Measurements from ENCODE around the gene KASH5.

The KASH5 gene

DNA sequence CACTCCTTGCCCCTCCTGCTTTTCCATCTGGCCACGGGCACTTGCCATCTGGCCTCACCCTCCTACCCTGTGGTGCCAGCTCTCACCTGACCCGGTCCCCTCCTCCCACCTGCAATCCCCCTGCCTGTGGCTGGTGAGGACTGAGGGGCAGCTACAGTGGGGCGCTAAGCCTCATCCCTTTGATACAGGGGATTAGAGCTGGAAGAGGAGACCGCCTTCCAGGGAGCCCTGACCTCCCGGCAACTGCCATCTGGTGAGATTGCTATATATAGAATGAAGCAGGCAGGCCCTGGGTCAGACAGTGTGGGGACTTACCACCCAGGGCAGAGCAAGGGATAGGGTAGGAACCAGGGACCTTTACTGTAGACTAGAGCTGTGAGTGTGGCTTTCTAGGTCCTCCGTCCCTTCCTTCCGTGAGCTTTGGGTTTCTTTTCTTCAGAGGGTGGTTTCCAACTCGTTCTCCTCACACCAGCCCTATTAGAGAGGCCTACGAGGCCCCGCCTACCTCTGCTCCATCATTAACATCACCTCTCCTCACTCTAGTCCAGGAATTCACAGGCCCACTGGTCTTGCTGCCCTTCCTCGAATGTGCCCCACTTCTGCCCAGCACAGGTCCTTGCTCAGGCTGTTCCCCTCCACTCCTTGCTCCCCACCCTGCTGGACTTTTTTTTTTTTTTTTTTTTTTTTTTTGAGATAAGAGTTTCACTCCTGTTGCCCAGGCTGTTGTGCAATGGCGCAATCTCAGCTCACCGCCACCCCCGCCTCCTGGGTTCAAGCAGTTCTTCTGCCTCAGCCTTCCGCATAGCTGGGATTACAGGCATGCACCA, 7.7 kb downstream of the KASH5 start:
- DNase-seq (ENCODE audit: low read depth in 2 of 2, low spot score in 1 of 2), result no peak

DNA sequence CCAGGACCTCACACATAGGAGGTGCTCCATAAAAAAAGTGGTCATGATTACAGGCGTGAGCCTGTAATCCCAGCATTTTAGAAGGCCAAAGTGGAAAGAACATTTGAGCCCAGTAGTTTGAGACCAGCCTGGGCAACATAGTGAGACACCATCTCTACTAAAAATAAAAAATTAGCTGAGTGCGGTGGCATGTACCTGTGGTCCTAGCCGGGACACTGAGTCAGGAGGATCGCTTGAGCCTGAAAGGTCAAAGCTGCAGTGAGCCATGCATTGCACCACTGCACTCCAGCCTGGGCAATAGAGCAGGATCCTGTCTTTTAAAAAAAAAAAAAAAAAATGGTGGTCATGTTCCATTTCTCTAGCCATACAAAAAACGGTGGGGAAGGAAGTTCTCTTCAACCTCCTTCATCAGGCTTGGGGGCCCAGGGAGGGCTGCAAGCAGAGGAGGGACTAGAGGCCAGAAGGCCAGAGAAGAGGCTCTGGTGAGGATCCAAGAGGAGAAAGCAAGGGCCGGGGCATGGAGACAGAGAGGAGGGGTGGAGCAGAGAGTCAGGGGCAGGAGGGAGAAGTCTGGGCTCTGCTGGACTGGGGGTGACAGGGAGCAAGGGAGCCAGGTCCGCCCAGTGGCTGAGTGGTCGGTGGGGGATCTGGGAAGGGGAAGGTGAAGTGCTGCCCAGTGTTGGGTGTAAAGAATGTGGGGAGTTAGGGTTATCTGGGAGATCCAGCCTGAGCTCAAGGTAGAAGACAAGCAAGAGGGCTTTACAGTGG, 8.9 kb downstream of the KASH5 start:
- no peak for DNase-seq (ENCODE audit: low read depth in 2 of 2, low spot score in 1 of 2)

DNA sequence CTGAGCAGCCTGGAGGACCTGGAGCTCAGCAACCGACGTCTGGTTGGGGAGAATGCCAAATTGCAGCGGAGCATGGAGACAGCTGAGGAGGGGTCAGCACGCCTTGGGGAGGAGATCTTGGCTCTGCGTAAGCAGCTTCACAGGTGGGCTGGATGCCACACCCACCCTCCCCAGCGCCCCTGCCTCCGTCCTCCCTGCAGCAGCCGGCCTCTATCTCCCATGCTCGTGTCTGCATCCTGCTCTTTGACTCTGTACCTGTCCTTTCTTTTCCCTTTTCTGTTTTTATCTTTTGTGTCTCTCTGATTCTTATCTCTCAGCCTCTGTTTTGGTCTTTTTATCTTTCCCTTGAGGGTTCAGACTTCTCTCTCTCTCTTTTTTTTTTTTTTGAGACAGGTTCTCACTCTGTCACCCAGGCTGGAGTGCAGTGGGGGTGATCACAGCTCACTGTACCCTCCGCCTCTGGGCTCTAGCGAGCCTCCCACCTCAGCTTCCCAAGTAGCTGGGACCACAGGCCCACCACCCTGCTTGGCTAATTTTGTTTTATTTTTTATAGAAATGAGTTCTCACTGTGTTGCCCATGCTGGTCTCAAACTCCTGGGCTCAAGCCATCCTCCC, 10.1 kb downstream of the KASH5 start:
- no peak for DNase-seq (ENCODE audit: low read depth in 2 of 2, low spot score in 1 of 2)

DNA sequence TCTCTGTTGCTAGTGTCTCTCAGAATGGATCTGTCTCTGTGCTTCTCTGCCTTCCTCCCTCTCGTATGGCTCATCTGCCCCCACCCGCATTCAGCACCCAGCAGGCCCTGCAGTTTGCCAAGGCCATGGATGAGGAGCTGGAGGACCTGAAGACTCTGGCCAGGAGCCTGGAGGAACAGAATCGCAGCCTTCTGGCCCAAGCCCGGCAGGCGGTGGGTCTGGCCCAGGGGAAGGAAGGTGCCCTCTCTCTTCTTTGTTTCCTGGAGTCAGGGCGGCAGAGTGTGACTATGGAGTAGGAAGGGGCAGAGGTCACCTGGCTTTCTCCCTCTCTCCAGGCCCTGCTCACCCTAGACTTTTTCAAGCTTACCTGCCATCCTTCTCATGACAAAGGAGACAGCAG, 10.9 kb downstream of the KASH5 start:
- no peak for DNase-seq (ENCODE audit: low read depth in 2 of 2, low spot score in 1 of 2)

DNA sequence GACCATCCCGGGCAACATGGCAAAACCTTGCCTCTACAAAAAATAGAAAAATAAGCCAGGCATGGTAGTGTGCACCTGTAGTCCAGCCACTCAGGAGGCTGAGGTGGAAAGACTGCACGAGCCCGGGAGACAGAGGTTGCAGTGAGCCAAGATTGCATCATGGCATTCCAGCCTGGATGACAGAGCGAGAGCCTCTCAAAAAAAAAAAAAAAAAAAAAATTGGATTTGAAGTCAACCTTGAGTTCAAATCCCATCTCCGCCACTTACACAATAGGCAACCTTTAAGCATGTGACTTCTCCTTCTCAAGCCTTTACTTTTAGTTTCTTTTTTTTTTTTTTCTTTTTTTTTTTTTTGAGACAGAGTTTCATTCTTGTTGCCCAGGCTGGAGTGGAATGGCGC, 12.0 kb downstream of the KASH5 start:
- no peak for DNase-seq (ENCODE audit: low read depth in 2 of 2, low spot score in 1 of 2)

DNA sequence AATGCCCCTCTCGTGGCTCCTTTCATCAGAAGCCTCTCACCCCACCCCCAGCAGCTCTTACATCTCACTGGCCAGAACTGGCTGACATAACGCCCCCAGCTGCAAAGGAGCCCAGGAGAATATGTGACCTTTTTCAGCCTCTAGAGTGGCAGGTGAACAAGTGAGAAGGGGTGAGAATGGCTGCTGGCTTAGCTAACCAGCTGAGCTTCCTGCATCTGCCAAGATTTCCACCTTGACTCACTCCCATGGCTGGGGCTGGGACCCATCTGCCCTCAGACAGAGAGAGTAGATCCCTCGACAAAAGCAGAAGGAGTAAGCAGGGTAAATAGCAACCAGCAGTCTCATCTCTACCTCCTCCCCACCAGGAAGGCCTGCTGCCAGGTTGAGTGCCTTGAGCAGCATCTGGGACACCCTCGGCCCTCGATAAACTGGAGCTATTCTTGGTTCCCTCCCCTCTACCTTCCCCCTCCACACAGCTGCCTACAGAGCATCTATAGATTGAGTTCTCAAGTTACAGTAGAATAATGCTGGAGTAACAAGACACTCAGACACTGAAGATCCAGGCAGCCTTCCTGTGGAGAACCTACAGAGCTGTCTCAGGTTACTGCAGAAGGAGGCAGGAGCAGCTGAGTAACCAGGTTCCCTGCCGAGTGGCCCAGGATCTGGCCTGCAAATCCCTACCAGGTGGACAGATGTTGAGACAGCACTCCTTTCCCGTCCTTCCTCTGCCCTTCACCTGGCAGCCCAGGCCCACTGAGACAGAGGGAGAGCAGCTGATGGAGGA, 15.5 kb downstream of the KASH5 start:
- no peak for DNase-seq (ENCODE audit: low read depth in 2 of 2, low spot score in 1 of 2)

DNA sequence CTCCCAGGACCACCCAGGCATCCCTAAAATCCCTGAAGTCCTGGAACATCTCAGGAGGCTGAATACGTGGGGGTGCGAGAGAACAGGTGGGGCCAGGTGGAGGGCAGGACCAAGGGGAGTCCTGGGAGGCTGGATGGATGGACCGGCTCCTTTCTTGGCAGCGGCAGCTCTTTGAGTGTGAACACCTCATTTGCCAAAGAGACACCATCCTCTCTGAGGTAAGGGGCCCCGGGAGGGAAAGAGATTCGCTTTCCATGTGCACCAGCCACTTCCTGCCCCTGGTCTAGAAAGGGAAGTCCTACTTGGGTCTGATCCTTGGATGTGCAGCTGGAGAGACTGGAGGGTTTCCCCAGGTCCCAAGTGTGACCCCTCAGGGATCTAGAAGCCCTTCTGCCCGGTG, 19.0 kb downstream of the KASH5 start:
- DNase-seq (ENCODE audit: low read depth in 2 of 2, low spot score in 1 of 2), result no peak

DNA sequence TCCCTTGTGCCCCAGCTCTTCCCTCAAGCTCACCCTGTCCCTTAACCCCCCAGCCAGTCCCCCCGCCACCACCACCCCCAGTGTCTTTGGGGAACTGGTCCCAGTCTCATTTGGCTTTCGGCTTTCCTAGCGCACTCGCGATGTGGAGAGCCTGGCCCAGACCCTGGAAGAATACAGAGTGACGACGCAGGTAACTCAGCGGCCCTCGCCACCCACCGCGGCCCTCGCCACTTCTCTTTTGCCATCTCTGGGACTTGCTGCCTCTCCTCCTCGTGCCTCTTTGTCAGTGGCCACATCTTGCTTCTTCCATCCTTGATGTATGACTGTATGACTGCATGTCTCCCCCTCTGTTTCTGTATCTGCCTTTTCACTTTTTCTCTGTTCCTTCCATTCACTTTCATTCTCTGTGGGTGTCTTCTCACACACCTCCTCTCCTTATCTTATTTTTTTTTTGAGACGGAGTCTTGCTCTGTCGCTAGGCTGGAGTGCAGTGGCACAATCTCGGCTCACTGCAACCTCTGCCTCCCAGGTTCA, 19.5 kb downstream of the KASH5 start:
- DNase-seq (ENCODE audit: low read depth in 2 of 2, low spot score in 1 of 2), result no peak

DNA sequence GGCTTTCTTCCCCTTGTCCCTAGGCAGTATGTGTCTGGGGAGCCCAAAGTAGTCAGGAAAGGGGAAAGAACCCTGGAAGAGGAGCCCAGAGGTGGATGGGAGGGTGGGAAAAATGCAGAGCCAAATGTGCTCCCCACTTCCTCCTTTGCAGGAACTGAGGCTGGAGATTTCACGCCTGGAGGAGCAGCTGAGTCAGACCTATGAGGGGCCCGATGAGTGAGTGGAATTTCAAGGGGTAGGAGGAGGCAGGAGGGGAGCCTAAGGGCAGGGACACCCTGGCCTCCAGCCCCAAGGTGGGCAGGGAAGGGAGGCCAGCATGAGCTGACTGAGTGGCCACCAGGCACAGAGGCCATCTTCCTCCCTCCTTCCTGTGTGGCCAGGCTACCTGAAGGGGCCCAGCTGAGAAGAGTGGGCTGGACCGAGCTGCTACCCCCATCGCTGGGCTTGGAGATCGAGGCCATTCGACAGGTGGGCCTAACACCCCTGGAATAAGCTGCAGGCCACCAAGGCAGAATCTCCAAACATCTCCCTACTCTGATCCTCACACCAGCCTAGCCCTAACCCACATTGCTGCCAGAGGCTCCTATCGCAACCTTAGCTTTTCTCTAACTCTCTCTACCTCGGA, 20.9 kb downstream of the KASH5 start:
- no peak for DNase-seq (ENCODE audit: low read depth in 2 of 2, low spot score in 1 of 2)

DNA sequence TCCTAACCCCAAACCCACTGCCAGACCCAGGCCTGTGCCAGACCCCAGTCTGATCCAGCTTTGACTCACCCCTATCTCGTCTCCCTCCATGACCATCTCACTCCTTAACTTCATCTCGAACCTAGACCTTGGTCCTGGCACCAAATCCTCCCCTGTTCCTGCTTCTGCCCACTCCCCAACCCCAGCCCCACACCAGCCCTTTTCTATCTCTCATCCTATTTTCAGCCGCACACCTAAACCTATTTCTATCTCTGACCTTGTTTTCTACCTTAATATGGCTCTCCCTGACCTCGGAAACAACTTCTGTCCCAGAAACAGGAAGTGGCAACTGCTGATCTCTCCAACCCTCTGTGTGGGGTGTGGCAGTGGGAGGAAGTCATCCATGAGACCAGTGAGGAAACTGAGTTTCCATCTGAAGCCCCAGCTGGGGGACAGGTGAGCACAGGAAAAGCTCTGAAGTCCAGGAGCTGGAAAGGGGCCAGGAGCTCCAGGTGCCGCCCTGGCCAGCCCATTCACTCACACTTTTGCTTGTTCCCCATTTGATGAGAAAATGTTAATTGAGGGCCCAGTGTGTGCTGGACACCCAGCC, 21.5 kb downstream of the KASH5 start:
- DNase-seq (ENCODE audit: low read depth in 2 of 2, low spot score in 1 of 2), result no peak

DNA sequence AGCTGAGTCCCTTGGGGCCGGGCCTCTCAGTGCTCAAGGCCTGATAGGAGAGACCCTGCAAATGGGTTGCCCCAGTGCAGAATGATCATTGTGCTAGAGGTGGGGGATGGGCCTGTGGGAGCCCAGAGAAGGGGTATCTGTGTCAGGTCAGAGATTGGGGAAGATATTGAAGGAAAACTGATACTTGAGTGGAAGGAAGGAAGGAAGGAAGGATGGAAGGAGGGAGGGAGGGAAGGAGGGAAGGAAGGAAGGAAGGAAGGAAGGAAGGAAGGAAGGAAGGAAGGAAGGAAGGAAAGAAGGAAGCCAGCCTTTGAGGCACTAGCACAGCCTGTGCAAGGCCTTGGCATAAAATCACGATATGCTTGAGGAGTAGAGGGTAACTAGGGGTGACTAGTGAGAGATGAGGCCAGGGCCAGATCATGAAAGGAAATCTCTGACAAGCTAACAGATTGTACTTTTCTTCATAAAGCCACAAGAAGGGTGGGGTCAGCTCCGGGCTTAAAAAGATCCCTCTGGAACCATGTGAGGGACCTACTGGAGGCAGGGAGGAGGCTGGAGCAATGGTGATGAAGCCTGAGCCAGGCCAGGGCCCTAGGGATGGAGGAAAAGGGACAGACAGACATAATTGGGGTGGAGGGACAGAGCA, 23.8 kb downstream of the KASH5 start:
- no peak for DNase-seq (ENCODE audit: low read depth in 2 of 2, low spot score in 1 of 2)

DNA sequence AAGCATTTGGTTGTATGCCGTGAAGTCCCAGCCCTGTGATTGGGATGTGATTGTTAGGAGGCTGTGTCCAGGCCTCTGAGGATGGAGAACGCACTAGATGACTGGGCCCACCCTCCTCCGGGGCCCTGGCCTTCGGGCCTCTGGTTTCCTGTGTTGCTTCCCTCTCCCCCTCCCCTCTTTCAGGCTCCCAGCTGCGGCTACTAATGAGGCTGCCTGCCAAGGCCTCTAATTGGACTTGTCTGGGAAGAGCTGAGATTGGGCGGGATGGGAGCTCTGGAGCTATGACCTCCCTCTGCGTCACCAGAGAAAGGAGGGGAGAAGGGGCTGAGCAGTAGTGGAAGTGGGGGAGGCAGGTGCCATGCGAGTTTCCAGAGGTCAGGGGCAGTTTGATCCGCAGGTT, 25.3 kb downstream of the KASH5 start:
- DNase-seq (ENCODE audit: low read depth in 2 of 2, low spot score in 1 of 2), result no peak

DNA sequence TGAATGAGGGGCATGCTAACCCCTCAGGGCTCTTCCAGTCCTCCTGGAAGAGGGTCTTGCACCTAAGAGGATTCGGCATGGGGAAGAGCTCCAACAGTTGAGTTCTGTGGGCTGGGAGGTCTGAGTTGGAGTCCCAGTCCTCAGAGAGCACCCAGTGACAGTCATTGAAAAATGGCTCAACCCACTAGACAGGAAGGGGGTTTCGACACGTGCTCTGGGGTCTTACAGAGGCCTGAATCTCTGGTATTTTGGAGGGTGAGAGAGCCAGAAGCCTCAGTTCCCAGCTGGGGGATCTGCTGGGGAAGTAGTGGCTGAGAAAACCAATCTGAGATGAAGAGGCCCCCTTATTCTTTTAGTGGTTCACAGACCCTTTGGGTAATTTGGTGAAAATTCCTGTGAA, 26.2 kb downstream of the KASH5 start:
- DNase-seq (ENCODE audit: low read depth in 2 of 2, low spot score in 1 of 2), result no peak

DNA sequence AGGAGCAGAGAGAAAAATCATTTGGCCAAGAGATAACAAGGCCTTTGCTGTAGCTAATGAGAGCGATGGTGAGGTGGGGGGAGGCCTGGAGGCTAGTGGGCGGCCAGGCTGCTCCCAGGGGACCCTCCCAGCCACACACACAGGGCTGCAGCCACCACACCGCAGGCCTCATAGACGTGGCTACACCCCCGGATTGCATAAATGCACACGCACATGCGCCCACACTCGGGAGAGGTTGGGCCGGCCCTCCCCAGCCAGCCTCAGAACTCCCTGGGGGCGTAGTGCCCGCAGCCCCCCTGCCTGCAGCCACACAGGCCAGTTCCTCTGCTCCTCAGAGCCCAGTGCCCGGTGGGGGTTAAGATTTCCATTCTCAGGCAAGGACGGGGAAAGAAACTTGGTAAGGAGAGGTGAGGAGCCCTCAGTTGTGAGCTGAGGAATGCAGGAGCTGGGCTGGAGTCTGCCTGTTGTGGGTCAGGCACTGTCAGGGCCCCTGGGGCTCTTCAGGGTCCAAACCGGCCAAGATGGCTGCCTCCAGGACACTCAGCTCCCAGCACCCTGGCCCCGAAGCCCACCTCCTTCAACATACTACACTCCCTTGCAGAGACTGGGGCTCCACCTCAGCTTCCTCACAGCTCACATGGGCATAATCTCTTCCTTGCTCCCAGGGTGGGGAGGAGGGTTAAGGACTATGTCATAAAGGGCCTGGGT, 27.2 kb downstream of the KASH5 start:
- DNase-seq (ENCODE audit: low read depth in 2 of 2, low spot score in 1 of 2), result no peak

DNA sequence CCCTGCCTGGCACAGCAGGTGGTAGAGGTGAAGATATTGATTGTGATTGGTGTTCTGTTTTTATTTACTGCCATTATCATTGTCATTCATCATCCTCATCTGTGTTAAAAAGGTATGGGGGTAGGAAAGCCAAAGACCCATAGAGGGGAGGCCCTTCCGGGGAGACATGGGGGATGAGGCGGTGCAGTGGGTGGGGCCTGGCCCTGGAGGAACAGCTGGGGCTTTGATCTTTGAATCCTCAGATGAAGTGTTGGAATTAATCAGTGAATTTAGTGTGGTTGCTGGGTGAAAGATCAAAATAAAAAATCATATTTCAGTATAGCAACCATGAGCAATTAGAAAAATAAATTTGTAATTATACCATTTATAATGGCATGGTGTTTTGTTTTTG, 27.8 kb downstream of the KASH5 start:
- no peak for DNase-seq (ENCODE audit: low read depth in 2 of 2, low spot score in 1 of 2)

DNA sequence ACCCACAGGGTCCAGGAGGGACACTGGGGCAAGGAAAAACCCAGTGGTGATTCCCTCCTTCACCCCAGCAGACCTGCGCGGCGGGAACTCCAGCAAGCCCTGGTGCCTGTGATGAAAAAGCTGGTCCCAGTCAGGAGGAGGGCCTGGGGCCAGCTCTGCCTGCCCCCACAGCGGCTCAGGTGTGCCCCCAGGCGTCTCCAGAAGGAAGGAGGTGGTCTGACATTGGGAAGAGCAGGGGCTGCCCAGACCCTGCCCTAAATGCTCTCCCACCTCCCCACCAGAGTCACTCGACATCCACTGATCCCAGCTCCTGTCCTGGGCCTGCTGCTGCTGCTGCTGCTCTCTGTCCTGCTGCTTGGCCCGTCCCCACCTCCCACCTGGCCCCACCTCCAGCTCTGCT, 29.0 kb downstream of the KASH5 start:
- DNase-seq (ENCODE audit: low read depth in 2 of 2, low spot score in 1 of 2), result no peak

DNA sequence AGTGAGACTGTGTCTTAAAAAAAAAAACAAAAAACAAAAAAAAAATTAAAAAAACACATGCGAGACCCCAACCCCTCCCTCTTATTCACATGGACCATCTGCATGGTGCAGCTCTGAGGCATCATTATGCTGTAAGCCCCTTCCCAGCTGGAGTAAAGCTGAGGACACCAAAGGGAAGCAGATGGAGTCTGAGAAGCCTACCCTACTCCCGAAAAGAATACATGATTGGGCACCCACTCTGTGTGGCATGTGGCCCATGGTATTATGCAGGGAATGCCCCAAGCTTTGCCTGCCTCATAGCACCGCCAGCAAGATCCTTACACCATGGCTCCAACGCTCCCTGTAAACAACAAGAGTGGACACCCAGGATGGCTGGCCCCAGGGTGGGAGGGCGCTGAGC, 30.5 kb downstream of the KASH5 start:
- no peak for DNase-seq (ENCODE audit: low read depth in 2 of 2, low spot score in 1 of 2)

DNA sequence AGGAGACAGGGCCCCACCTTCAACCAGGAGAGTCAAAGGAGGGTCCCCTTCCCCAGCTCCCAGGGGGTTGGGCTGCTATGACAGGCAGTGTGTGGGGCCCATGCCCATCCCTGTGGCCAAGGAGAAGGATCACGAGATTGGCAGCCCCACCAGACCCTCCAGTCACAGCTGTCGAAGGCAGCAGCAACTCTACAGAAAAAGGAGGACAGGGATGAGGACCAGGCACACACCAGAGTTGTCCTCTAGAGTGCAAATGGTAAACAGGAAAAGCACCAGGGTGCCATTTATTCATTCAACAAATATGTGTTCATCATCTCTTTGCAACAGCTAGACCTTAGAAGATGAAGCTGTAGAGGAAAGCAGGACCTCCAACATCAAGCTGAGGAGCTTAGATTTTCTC, 31.1 kb downstream of the KASH5 start:
- no peak for DNase-seq (ENCODE audit: low read depth in 2 of 2, low spot score in 1 of 2)

DNA sequence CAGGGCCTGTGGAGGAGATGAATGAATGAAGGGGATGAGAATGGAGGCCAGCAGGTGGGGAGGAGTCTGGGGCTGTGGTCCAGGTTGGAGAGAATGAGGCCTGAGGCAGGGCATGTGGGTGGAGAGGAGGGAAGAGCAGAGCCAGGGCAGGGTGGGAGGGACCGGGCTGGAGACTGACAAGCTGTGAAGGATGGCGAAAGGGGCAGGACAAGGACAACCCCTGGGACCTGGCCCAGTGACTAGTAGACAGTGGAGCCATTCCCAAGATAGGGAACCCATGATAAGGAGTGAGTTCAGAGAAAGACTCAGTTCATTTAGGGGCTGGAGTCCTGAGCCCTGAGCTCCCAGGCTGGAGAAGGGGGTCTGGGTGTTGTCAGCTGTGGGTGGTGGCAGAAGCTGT, 32.2 kb downstream of the KASH5 start:
- no peak for DNase-seq (ENCODE audit: low read depth in 2 of 2, low spot score in 1 of 2)

All from stimulated activated CD8-positive, alpha-beta memory T cell treated with anti-CD3 and anti-CD28 coated beads, Interleukin-4, amount 100 ng/mL, for 4 hours (primary cell).